Karpas-422 (cell line): ENCODE data around the gene CNDP2. TPM values are rescaled to one million over a fixed set of nuclear protein-coding genes. Genes with fewer than 3 reads are reported as not detected.
"Not testable (repeated sequence)": the region's sequence is repeated elsewhere in the genome, so short reads cannot be mapped to it uniquely, and the experiment has no call there.

Source experiments
- DNase-seq: peaks from one replicate; pipeline ENCODE4 v3.0.0-alpha.2; 2015
- H2AFZ ChIP-seq: fragments of 200-600 bp; sonication (generic); 2 replicates; pipeline ENCODE4 v1.6.1; 2014; ENCODE audit warnings: antibody characterized with exemption, low read length, mixed read lengths
- H3K27ac ChIP-seq: fragments of 200-600 bp; sonication (generic); 2 replicates; pipeline ENCODE4 v1.5.1; 2014; ENCODE audit warnings: mild to moderate bottlenecking, low read length, moderate library complexity
- H3K27me3 ChIP-seq: fragments of 200-600 bp; sonication (generic); 2 replicates; pipeline ENCODE4 v1.6.1; 2014; ENCODE audit warnings: low read length, mixed read lengths
- H3K36me3 ChIP-seq: fragments of 200-600 bp; sonication (generic); 2 replicates; pipeline ENCODE4 v1.6.1; 2014; ENCODE audit warnings: low read length, mixed read lengths; ENCODE audit not compliant: insufficient read depth
- H3K4me1 ChIP-seq: fragments of 200-600 bp; sonication (generic); 2 replicates; pipeline ENCODE4 v1.6.1; 2014; ENCODE audit warnings: mild to moderate bottlenecking, low read length, mixed read lengths
- H3K4me2 ChIP-seq: fragments of 200-600 bp; sonication (generic); 2 replicates; pipeline ENCODE4 v1.6.1; 2014; ENCODE audit warnings: low read length, low read depth, mild to moderate bottlenecking; ENCODE audit not compliant: poor library complexity, severe bottlenecking
- H3K4me3 ChIP-seq: fragments of 200-600 bp; sonication (generic); 2 replicates; pipeline ENCODE4 v1.5.1; 2014; ENCODE audit warnings: mild to moderate bottlenecking, antibody characterized with exemption, low read length, mixed read lengths
- H3K79me2 ChIP-seq: fragments of 200-600 bp; sonication (generic); 2 replicates; pipeline ENCODE4 v1.6.1; 2014; ENCODE audit warnings: mild to moderate bottlenecking, low read length, mixed read lengths
- H3K9ac ChIP-seq: fragments of 200-600 bp; sonication (generic); 2 replicates; pipeline ENCODE4 v1.6.0; 2014; ENCODE audit warnings: low read length
- H3K9me2 ChIP-seq: fragments of 200-600 bp; sonication (generic), shearing (Covaris generic); replicated peaks from 2 replicates; pipeline ENCODE4 v1.6.0; 2014; ENCODE audit warnings: mild to moderate bottlenecking, low read length, moderate library complexity; ENCODE audit not compliant: insufficient read depth
- H3K9me3 ChIP-seq: fragments of 300-700, 200-600 bp; sonication (generic); 2 replicates; pipeline ENCODE4 v1.6.1; 2014; ENCODE audit warnings: low read length, mixed read lengths
- H4K20me1 ChIP-seq: fragments of 200-600 bp; sonication (generic); 2 replicates; pipeline ENCODE4 v1.6.1; 2014; ENCODE audit warnings: mild to moderate bottlenecking, antibody characterized with exemption, low read length, low read depth; ENCODE audit not compliant: insufficient read depth
- total RNA-seq: library from RNA; depleted of rRNA; stranded (reverse); fragments of >200 nt; shearing (Covaris generic); gene quantifications from 2 replicates; pipeline ENCODE4 v1.2.3, GENCODE V29; 2014; ENCODE audit warnings: low replicate concordance

The CNDP2 gene
- total RNA-seq, 1 experiment from 2014 or later = 137 TPM

DNA sequence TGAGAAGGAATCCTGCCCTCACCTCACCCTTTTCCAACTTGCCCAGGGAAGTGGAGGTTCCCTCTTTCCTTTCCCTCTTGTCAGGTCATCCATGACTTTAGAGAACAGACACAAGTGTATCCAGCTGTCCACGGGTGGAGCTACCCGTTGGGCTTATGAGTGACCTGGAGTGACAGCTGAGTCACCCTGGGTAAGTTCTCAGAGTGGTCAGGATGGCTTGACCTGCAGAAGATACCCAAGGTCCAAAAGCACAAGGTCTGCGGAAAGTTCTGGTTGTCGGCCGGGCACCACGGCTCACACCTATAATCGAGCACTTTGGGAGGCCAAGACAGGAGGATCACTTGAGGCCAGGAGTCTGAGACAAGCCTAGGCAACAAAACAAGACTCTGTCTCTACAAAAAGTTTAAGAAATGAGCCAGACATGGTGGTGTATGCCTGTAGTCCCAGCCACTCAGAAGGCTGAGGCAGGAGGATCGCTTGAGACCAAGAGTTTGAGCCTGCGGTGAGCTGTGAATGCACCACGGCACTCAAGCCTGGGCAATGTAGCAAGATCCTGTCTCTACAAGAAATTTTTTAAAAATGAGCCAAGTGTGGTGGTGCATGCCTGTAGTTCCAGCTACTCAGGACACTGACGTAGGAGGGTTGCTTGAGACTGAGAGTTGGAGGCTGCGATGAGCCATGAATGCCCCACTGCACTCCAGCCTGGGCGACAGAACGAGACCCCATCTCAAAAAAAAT is 24.1 kb downstream of the CNDP2 start:
- Histone ChIP-seq H3K27ac (no peak overlapping the region), H3K36me3 (peaks cover 49% of the 10 kb centered on the region), H3K9me3 (no peaks in the 10 kb centered on the region), H3K4me2 (no peak overlapping the region), H3K27me3 (no peaks in the 10 kb centered on the region), H3K9ac (no peak overlapping the region), H3K79me2 (no peaks in the 10 kb centered on the region), H3K4me3 (no peak overlapping the region), H3K9me2 (no peaks in the 10 kb centered on the region), H2AFZ (no peak overlapping the region), H4K20me1 (peaks cover 23% of the 10 kb centered on the region), H3K4me1 (no peaks in the 10 kb centered on the region)
- DNase-seq = no peak

DNA sequence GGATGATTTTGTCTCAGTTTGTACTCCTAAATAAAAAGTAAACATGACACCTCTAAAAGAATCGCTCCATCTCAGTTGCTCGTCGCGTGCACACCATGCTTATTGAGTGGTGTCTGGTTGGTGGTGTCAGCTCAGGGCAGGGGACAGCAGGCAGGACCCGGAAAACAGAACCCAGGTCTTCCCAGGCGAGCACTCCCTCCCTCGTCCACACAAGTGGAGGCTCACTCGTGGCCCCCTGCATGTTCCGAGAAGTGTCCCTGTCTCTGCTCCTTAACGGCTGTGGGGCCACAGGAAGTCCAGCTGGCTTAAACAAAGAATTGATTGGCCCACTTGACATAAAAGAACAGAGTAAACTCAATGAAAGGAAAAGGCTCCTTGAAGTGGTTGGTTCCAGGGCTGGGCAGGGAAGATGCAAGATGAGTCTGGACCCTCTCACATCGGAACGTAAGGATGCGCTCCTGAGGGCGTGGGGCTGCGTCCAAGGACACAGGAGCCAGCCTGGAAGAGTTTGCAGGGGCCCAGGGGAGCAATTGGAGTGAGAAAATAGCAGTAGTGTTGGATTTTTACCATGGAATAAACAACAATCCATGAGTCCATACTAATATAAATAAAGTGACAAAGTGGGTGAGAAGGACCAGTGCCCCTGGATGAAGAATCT is 25.0 kb downstream of the CNDP2 start:
- Histone ChIP-seq H2AFZ (no peak overlapping the region), H4K20me1 (peaks cover 18% of the 10 kb centered on the region), H3K4me1 (no peaks in the 10 kb centered on the region), H3K27ac (no peak overlapping the region), H3K9me2 (no peaks in the 10 kb centered on the region), H3K4me2 (no peak overlapping the region), H3K9me3 (no peaks in the 10 kb centered on the region), H3K27me3 (no peaks in the 10 kb centered on the region), H3K9ac (no peak overlapping the region), H3K4me3 (no peak overlapping the region), H3K79me2 (no peaks in the 10 kb centered on the region), H3K36me3 (peaks cover 40% of the 10 kb centered on the region)
- no peak for DNase-seq

DNA sequence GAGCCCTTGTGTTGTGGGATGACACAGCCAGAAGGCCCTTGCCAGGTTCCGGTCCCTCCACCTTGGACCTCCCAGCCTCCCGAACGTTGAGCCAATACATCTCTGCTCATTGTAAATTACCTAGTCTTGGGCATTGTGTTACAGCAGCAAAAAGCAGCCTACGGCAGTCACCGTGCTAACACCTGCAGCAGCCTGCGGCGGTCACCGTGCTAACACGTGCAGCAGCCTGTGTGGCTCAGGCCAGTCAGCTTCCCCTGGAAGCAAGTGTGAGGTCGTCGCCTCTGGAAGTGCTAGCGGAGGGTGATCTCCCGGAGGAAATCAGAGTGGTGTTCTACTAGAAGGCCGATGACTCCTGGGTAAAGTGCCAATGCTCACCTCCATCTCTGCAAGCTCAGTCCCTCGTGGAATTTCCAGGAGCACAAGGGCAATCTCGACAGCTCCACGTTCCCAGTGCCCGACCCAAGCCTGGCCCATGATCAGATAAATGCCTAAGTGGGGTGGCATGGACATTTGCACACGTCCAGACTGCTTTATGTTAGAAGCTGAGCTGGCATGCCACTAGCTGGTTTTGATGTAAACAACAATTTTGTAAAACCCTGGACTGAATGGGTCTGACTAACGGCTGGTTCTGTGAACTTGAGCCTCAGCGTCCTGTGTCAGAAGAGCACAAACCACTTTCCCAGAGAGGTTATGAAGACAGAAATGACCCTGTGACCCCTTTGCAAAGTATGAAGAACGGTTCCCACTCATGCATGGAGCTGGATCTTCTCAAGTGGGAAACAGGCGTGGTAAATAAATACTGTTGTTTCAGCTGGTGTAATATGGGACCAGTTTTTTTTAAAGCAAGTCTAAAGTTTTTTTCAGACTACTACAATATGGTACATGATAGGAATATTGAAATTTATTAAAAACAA is 26.7 kb downstream of the CNDP2 start:
- Histone ChIP-seq H3K9ac (no peak overlapping the region), H3K9me3 (no peaks in the 10 kb centered on the region), H3K36me3 (peaks cover 25% of the 10 kb centered on the region), H3K4me1 (no peaks in the 10 kb centered on the region), H3K27ac (no peak overlapping the region), H3K4me3 (no peak overlapping the region), H3K9me2 (no peaks in the 10 kb centered on the region), H4K20me1 (peaks cover 18% of the 10 kb centered on the region), H2AFZ (no peak overlapping the region), H3K79me2 (no peaks in the 10 kb centered on the region), H3K27me3 (no peaks in the 10 kb centered on the region), H3K4me2 (no peak overlapping the region)
- DNase-seq = no peak

DNA sequence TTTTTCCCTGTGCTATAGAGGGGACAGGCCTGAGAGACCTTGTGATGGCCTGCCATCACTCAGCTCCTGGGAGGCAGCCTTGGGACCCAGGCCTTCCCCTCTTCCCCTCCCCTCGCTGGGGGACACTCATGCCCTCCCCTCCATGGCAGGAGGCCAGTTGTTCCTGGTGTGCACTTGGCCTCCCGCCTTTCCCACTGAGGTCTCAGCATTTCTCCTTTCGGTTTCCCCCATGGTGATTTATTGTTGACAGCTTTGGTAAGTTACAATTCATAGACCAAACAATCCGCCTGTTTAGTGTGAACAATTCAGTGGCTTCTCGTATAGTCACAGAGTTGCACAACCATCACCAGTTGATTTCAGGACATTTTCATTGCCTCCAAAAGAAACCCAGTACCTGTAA is 27.9 kb downstream of the CNDP2 start:
- Histone ChIP-seq H3K36me3 (peaks cover 19% of the 10 kb centered on the region), H3K9ac (no peak overlapping the region), H3K9me2 (no peaks in the 10 kb centered on the region), H3K79me2 (no peaks in the 10 kb centered on the region), H3K4me1 (peaks cover 6% of the 10 kb centered on the region), H3K4me3 (no peak overlapping the region), H2AFZ (no peak overlapping the region), H4K20me1 (peaks cover 13% of the 10 kb centered on the region), H3K27me3 (no peaks in the 10 kb centered on the region), H3K4me2 (no peak overlapping the region), H3K27ac (no peak overlapping the region), H3K9me3 (no peaks in the 10 kb centered on the region)
- no peak for DNase-seq

DNA sequence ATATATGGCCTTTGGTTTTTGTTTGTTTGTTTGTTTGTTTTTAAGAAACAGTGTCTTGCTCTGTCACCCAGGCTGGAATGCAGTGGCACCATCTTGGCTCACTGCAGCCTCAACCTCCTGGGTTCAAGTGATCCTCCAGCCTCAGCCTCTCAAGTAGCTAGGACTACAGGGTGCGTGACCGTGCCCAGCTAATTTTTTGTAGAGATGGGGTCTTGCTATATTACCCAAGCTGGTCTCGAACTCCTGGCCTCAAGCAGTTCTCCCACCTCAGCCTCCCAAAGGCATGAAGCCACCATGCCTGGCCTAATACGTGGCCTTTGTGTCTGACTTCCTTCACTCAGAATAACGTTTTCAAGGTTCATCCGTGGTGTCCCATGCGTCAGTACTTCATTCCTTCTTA is 28.8 kb downstream of the CNDP2 start:
- H3K9me3 ChIP-seq, H3K27ac ChIP-seq, H3K9ac ChIP-seq, H3K79me2 ChIP-seq, H3K4me3 ChIP-seq, H3K4me2 ChIP-seq, H3K4me1 ChIP-seq, DNase-seq, H3K9me2 ChIP-seq, H4K20me1 ChIP-seq, H2AFZ ChIP-seq, H3K27me3 ChIP-seq: not testable (repeated sequence)
- H3K36me3 ChIP-seq = peaks cover 11% of the 10 kb centered on the region

DNA sequence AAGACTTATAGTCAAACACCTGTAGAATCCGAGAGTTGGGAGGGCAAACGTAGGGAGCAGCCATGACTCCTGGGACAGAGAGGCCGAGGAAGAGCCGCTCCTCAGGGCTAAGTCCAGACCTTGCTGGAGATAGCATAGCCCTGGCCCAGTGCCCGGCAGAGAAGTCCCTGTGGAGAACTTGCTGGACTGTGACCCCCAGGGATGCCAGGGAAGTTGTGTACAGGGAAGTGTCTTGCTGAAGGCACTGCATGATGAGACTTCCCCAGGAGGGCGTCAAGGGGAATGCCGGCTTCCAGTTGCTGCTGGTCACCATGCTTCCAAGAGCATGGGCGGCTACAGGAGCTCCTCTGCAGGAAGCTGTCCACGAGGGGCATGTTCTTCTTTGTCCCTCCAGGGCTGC is 29.6 kb downstream of the CNDP2 start:
- H3K79me2 ChIP-seq = no peaks in the 10 kb centered on the region
- no peak overlapping the region for H3K9ac ChIP-seq
- H3K27me3 ChIP-seq = no peaks in the 10 kb centered on the region
- H4K20me1 ChIP-seq = peaks cover 4% of the 10 kb centered on the region; the same call in 1 of the 2 replicates
- H2AFZ ChIP-seq = no peak overlapping the region
- no peaks in the 10 kb centered on the region for H3K9me2 ChIP-seq
- H3K4me1 ChIP-seq = peaks cover 6% of the 10 kb centered on the region
- no peak overlapping the region for H3K27ac ChIP-seq
- no peak overlapping the region for H3K4me2 ChIP-seq
- H3K9me3 ChIP-seq = no peaks in the 10 kb centered on the region
- DNase-seq = no peak
- 0 out of 2 replicates have a peak, but pooled peaks cover 4% of the 10 kb centered on the region for H3K36me3 ChIP-seq
- H3K4me3 ChIP-seq = no peak overlapping the region

DNA sequence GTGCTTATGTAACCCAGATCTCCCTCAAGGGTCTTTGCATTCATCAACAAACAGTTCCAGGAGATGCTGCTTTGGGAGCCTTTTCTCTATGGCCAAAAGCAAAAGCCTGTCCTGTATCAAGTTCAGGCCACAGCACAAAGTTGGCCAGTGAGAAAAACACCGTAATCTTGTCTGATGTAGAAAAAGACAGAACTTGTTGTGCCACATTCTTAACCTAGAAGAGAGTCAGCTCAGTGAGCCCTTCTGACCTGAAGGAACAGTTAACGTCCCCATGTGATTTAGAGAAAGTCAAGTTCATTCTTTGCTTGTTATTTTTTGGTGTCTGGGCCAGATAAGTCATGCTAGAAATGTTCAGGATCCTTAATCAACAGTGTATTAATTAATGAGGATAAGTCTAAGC is 30.3 kb downstream of the CNDP2 start:
- Histone ChIP-seq H3K4me1 (peaks cover 6% of the 10 kb centered on the region), H3K79me2 (no peaks in the 10 kb centered on the region), H3K4me3 (no peak overlapping the region), H3K9me3 (no peaks in the 10 kb centered on the region), H3K27ac (no peak overlapping the region), H3K9ac (no peak overlapping the region), H3K4me2 (no peak overlapping the region), H2AFZ (no peak overlapping the region), H4K20me1 (peaks cover 4% of the 10 kb centered on the region; the same call in 1 of the 2 replicates), H3K9me2 (no peaks in the 10 kb centered on the region), H3K27me3 (no peaks in the 10 kb centered on the region), H3K36me3 (no peaks in the 10 kb centered on the region)
- DNase-seq = no peak

DNA sequence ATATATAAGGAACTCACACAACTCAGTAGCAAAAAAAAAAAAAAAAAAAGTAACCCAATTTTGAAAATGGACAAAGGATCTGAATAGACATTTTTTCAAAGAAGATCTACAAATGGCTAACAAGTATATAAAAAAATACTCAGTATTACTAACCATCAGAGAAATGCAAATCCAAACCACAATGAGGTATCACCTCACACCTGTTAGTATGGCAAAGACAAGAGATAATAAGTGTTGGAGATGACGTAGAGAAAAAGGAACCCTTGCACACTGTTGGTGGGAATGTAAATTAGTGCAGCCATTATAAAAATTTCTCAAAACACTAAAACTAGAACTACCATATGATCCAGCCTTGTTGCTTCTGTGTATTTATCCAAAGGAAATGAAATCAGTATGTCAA is 32.3 kb downstream of the CNDP2 start:
- H2AFZ ChIP-seq = no peak overlapping the region
- DNase-seq = no peak
- H3K27ac ChIP-seq = no peak overlapping the region
- no peaks in the 10 kb centered on the region for H3K9me3 ChIP-seq
- no peaks in the 10 kb centered on the region for H3K27me3 ChIP-seq
- no peaks in the 10 kb centered on the region for H4K20me1 ChIP-seq
- H3K4me1 ChIP-seq = peaks cover 6% of the 10 kb centered on the region
- no peak overlapping the region for H3K4me3 ChIP-seq
- H3K9ac ChIP-seq = no peak overlapping the region
- H3K9me2 ChIP-seq = no peaks in the 10 kb centered on the region
- H3K4me2 ChIP-seq = no peak overlapping the region
- H3K79me2 ChIP-seq = no peaks in the 10 kb centered on the region
- H3K36me3 ChIP-seq = no peaks in the 10 kb centered on the region
